ENCODE results near the gene LTA4H. TPM values are rescaled to one million over a fixed set of nuclear protein-coding genes. Genes with fewer than 3 reads are reported as not detected.

The LTA4H gene
- total and polyA plus RNA-seq, 5 donors: 36.8 to 57.0 (median 43.8) TPM

DNA sequence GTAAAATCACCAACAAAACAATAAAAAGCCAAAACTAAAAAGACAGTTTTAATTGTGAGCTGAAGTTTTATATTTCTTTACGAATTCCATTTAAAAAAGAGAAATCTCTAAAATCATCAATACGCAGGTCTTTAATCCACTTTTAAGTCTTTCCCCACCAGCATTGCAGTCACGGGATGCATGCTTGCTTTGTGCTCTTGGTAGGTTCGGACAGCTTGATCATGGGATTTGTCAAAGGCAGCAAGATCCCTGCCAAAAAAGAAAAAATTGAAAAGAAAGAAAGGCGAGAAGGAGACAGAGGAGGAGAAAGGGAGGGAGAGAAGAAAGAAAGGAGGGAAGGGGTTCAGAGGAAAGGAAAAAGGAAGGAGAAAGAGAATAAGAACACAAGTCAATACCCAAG lies 34.5 kb downstream of the LTA4H start:
- 87% methylated on average over 5 of the region's 5 CpGs for WGBS
- ATAC-seq: no peak
- Histone ChIP-seq H3K4me1 (ENCODE audit: control insufficient read depth, insufficient read depth, low read length) (no peaks in the 10 kb centered on the region), H3K27ac (ENCODE audit: low read length) (no peak overlapping the region), H3K27me3 (ENCODE audit: control insufficient read depth, insufficient read depth) (no peaks in the 10 kb centered on the region), H3K4me3 (ENCODE audit: low read length) (no peak overlapping the region), H3K9me3 (ENCODE audit: control insufficient read depth, low read length) (no peaks in the 10 kb centered on the region)
- DNase-seq: no peak
- intact Hi-C loops (cut with DNase I): no loop called here

DNA sequence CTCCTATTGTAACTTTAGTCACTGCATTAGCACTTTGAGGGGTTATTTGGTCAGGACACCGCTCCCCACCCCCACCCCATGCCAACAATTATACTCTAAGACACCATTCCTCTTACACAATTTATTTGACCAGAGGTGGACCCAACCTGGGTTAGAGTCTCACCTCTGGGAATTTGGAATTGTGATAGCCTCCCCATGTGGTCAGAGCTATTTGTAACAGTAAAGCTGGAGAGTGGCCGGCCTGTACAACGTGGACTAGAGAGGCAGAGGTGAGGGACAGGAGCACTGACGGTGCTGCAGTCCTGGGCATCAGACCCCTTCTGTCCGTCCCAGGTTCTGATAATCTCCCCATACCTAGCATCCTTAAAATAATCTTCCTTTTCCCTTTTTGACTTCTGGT lies 35.9 kb downstream of the LTA4H start:
- Histone ChIP-seq H3K27me3 (ENCODE audit: control insufficient read depth, insufficient read depth) (no peaks in the 10 kb centered on the region), H3K4me1 (ENCODE audit: control insufficient read depth, insufficient read depth, low read length) (peaks cover 2% of the 10 kb centered on the region), H3K27ac (ENCODE audit: low read length) (no peak overlapping the region), H3K4me3 (ENCODE audit: low read length) (no peak overlapping the region), H3K9me3 (ENCODE audit: control insufficient read depth, low read length) (no peaks in the 10 kb centered on the region)
- DNase-seq (no peak), ATAC-seq (no peak)
- WGBS: 77% methylated on average over 5 of the region's 5 CpGs
- intact Hi-C loops (cut with DNase I): loop anchor here (5.0 kb wide), 1 partner anchor 82 kb away; no protein-coding TSS in a partner anchor

DNA sequence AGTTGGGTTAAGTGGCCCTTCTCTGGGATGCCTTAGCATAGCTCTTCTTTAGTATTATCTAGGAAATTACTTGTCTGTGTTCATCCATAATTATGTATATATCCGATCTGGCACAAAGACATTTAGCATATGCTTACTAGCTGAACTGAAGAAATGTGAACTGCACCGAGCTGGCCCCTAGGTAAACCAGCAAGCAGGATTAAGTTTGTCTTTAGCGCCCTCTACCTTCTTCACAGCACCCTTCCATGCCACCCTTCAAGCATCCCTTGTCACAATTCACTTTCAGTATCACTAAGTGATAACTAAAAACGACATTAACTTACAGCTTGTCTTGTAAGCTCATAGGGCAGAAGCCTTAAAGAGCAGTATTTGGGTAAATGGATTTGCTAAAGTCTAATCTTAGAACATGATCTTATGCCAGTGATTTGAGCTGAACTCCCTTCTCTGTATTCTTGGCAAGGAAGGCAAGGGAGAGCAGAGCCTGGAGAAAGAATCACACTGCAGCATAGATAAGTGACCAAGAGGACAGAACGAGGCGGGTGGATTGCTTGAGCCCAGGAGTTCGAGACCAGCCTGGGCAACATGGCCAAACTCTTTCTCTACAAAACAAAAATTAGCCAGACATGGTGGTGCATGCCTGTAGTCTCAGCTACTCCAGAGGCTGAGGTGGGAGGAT lies 36.6 kb downstream of the LTA4H start:
- Histone ChIP-seq H3K4me1 (ENCODE audit: control insufficient read depth, insufficient read depth, low read length) (peaks cover 2% of the 10 kb centered on the region), H3K27me3 (ENCODE audit: control insufficient read depth, insufficient read depth) (no peaks in the 10 kb centered on the region), H3K27ac (ENCODE audit: low read length) (no peak overlapping the region), H3K9me3 (ENCODE audit: control insufficient read depth, low read length) (no peaks in the 10 kb centered on the region), H3K4me3 (ENCODE audit: low read length) (no peak overlapping the region)
- peak; percentile 80 to 83 for ATAC-seq
- no peak for DNase-seq
- intact Hi-C loops (cut with DNase I): loop anchor here (5.0 kb wide), 1 partner anchor 81 kb away; no protein-coding TSS in a partner anchor
- WGBS: 19% methylated on average over 7 of the region's 7 CpGs

DNA sequence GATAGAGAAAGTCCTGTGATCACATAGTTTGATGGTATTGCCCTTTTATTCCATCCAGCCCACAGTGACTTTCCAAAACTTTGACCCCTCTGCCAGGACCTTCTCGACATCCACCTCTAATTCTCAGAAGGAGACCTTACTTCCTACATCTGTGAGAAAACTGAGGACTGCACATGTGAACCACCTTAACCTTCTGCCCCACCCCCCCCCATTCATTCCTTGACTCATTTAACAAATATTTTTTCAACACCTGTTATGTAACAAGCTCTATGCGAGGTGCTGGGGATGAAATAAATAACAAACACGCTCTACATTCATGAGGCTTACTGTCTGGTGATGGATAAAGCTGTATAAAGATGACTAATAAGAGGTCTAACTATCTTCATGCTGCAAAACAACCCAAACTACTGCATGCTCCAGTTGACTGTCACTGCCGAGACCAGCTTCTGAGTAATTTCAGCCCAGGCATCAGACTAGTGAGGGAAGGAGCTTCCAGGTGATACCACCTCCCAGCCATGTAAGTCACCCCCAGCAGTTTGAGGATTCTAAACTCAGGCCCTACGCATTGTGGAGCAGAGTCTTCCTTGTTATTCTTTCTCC lies 37.4 kb downstream of the LTA4H start:
- no peak for DNase-seq
- WGBS: 89% methylated on average over 5 of the region's 5 CpGs
- intact Hi-C loops (cut with DNase I): loop anchor here (5.0 kb wide), 1 partner anchor 81 kb away; no protein-coding TSS in a partner anchor
- Histone ChIP-seq H3K27ac (ENCODE audit: low read length) (no peak overlapping the region), H3K4me1 (ENCODE audit: control insufficient read depth, insufficient read depth, low read length) (peaks cover 2% of the 10 kb centered on the region), H3K4me3 (ENCODE audit: low read length) (no peak overlapping the region), H3K27me3 (ENCODE audit: control insufficient read depth, insufficient read depth) (no peaks in the 10 kb centered on the region), H3K9me3 (ENCODE audit: control insufficient read depth, low read length) (no peaks in the 10 kb centered on the region)
- ATAC-seq: no peak

DNA sequence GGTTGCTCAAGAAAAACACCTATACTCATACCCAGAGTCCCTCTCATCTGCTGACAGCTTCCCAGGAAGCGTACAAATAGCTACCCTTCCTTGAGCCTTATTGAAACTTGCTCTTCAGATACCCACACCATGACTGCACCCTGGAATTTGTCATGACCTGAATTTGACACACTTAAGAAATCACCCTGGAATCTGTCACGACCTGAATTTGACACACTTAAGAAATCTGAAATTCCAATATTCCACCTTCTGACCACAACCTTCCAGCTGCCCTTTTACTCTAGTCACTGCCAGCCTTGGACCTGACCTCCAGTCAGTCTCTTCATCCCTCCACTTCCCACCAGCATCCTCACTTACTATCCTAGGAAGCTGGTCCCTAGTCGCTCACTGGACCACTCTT lies 38.1 kb downstream of the LTA4H start:
- intact Hi-C loops (cut with DNase I): loop anchor here (5.0 kb wide), 1 partner anchor 80 kb away; no protein-coding TSS in a partner anchor
- ATAC-seq (no peak), DNase-seq (no peak)
- H3K27ac ChIP-seq (ENCODE audit: low read length): no peak overlapping the region
- H3K4me3 ChIP-seq (ENCODE audit: low read length): no peak overlapping the region
- H3K4me1 ChIP-seq (ENCODE audit: control insufficient read depth, insufficient read depth, low read length): peaks cover 2% of the 10 kb centered on the region
- no peaks in the 10 kb centered on the region for H3K27me3 ChIP-seq (ENCODE audit: control insufficient read depth, insufficient read depth)
- H3K9me3 ChIP-seq (ENCODE audit: control insufficient read depth, low read length): no peaks in the 10 kb centered on the region
- WGBS: 92% methylated on average over 3 of the region's 3 CpGs

DNA sequence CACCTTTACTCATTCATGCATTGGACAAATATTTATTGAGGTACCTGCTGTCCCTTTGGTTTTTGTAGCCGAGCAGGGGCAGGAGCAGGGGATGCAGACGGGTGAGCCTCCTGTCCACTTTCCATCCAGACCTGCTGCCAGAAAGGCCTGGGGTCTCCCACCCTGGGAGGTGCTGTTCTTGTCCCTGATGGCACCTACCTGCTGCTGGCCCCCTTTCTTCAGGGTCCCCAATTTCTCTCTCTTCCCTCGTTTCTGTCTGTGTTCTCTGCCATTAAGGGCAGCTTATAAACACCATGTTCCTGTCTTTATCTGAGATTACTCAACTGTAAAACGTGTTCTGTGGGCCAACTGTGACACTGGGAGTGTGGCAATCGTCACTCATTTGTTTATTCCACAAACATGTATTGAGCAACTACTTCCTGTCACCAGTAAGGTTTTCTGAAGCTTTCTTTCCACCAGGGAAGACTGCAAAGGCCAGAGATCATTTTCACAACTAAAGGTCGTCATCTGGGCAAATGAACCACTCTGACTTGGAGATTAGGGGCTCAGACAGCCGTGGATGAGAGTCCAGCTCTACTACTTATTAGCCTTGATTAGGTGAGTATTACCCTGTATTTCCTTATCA lies 39.2 kb downstream of the LTA4H start, which contains the start of gene HAL:
Gene HAL (minus strand): TSS at position 311 of the 625 bp plus-strand sequence. CDS start 434 bp downstream, outside the sequence.
- Histone ChIP-seq H3K9me3 (ENCODE audit: control insufficient read depth, low read length) (no peaks in the 10 kb centered on the region), H3K27me3 (ENCODE audit: control insufficient read depth, insufficient read depth) (no peaks in the 10 kb centered on the region), H3K4me3 (ENCODE audit: low read length) (no peak within 1 kb of the TSS), H3K27ac (ENCODE audit: low read length) (peak within 1 kb of the TSS; percentile 24), H3K4me1 (ENCODE audit: control insufficient read depth, insufficient read depth, low read length) (peaks cover 2% of the 10 kb centered on the region)
- intact Hi-C loops (cut with DNase I): loop anchor here (5.0 kb wide), 1 partner anchor 79 kb away; no protein-coding TSS in a partner anchor
- DNase-seq (peak; percentile 58 to 70 (median 60)), ATAC-seq (peak; percentile 69 to 70)
- WGBS: 53% methylated on average over 7 of the region's 7 CpGs

DNA sequence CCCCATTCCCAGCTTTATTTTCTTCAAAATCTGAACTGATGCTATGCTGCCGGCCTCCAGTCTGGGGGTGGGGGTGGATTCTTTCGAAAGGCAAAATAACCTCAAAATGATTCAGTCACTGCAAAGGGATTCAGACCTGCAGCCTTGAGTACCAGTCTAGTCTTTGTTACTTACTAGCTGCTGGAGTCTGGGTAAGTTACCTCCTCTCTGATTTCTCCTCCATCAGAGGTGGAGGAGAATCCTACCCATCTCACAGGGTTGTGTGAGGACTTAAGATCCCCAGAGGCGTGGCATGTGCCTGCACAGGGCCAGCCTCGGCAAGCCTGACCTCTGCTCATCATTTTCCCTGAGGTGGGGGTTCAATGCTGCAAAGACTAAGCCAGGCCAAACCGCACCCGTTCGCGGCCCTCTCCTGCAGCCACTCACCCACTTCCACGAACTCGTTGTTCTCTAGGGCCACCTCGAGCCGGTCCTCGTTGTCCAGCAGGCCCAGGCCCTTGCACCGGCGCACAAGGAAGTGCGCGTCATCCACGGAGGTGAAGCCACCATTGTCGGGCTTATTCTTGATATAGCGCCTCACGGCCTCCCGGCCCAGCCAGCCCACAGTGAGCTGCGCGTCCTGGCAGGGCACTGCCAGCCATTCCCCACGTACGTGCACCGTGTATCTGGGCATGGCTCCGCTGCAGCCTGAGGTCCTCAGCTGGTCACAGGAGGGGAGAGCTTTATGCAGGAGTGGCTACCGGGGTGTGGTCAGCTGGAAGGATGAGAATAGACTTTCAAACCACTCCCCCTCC lies 40.0 kb downstream of the LTA4H start:
- H3K27me3 ChIP-seq (ENCODE audit: control insufficient read depth, insufficient read depth): no peaks in the 10 kb centered on the region
- intact Hi-C loops (cut with DNase I): loop anchor here (5.0 kb wide), 1 partner anchor 78 kb away; no protein-coding TSS in a partner anchor
- no peak overlapping the region for H3K4me3 ChIP-seq (ENCODE audit: low read length)
- H3K27ac ChIP-seq (ENCODE audit: low read length): no peak overlapping the region
- DNase-seq: peak in 2 of 3 donors; percentile 49 to 52
- no peak for ATAC-seq
- H3K4me1 ChIP-seq (ENCODE audit: control insufficient read depth, insufficient read depth, low read length): peaks cover 2% of the 10 kb centered on the region
- no peaks in the 10 kb centered on the region for H3K9me3 ChIP-seq (ENCODE audit: control insufficient read depth, low read length)
- 91% methylated on average over 29 of the region's 29 CpGs for WGBS

DNA sequence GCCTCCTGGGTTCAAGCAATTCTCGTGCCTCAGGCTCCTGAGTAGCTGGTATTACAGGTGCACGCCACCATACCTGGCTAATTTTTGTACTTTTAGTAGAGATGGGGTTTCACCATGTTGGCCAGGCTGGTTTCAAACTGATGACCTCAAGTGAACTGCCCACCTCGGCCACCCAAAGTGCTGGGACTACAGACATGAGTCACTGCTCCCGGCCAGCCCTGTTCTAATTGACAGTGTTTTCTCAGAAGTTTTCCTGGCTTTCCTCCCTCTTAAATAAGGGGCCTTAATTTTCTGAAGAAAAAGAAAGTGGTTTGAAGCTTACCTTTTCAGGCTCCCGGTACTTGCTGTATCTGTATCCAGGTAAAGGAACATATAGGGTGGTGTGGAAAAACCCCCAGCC lies 40.9 kb downstream of the LTA4H start:
- intact Hi-C loops (cut with DNase I): no loop called here
- 88% methylated on average over 5 of the region's 5 CpGs for WGBS

DNA sequence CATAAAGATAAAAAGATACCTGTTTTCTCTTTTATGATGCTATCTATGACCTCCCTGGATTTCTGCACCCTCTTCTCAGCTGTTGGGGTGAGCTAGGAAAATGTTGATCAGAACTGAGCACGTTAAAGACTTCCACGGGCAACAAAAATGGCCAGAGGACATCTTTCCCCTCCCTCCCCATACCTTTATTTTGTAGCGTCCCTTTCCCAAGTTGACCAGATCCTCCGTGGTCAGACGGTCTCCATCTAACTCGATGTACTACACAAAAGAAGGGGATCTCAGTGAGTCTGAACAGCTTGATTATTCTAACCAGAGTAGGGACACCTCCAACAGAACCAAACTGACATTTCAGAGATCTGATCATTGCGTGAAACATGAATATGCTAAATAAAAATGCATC lies 41.5 kb downstream of the LTA4H start:
- peaks cover 2% of the 10 kb centered on the region for H3K4me1 ChIP-seq (ENCODE audit: control insufficient read depth, insufficient read depth, low read length)
- ATAC-seq: no peak

More for the DNA sequence above, 40.9 kb downstream of the LTA4H start:
- no peaks in the 10 kb centered on the region for H3K27me3 ChIP-seq (ENCODE audit: control insufficient read depth, insufficient read depth)
- no peaks in the 10 kb centered on the region for H3K9me3 ChIP-seq (ENCODE audit: control insufficient read depth, low read length)
- DNase-seq (no peak), ATAC-seq (no peak)
- peaks cover 2% of the 10 kb centered on the region for H3K4me1 ChIP-seq (ENCODE audit: control insufficient read depth, insufficient read depth, low read length)
- no peak overlapping the region for H3K27ac ChIP-seq (ENCODE audit: low read length)
- no peak overlapping the region for H3K4me3 ChIP-seq (ENCODE audit: low read length)

DNA sequence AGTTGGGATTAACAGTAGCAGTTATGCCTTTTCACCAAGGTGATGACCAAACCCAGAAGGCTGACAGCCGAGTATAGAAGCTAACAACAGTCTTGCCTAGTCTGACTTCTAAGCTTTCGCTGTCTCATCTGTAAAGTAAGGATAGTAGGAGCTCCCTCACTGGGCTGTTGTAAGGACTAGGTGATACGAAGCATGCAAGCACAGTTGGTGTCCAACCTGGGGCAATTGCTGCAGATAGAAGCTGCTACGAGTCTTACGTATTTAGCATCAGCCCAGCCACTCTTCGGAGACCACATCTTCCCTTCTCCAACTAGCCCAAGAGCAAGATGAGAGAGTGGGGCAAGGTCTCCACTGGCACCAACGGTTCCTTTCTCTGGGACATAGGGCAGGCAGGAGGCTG lies 45.3 kb downstream of the LTA4H start:
- DNase-seq: no peak
- H3K4me1 ChIP-seq (ENCODE audit: control insufficient read depth, insufficient read depth, low read length): no peaks in the 10 kb centered on the region
- no peak overlapping the region for H3K4me3 ChIP-seq (ENCODE audit: low read length)
- H3K27ac ChIP-seq (ENCODE audit: low read length): no peak overlapping the region
- no peaks in the 10 kb centered on the region for H3K27me3 ChIP-seq (ENCODE audit: control insufficient read depth, insufficient read depth)
- no peak for ATAC-seq
- WGBS: 78% methylated on average over 7 of the region's 7 CpGs
- intact Hi-C loops (cut with DNase I): no loop called here
- no peaks in the 10 kb centered on the region for H3K9me3 ChIP-seq (ENCODE audit: control insufficient read depth, low read length)

More for the DNA sequence above, 41.5 kb downstream of the LTA4H start:
- Histone ChIP-seq H3K27me3 (ENCODE audit: control insufficient read depth, insufficient read depth) (no peaks in the 10 kb centered on the region), H3K9me3 (ENCODE audit: control insufficient read depth, low read length) (no peaks in the 10 kb centered on the region), H3K4me3 (ENCODE audit: low read length) (no peak overlapping the region), H3K27ac (ENCODE audit: low read length) (no peak overlapping the region)
- DNase-seq: no peak
- intact Hi-C loops (cut with DNase I): no loop called here
- 92% methylated on average over 7 of the region's 7 CpGs for WGBS
